Measurements from ENCODE around the gene ESR1.

Gene ESR1

DNA sequence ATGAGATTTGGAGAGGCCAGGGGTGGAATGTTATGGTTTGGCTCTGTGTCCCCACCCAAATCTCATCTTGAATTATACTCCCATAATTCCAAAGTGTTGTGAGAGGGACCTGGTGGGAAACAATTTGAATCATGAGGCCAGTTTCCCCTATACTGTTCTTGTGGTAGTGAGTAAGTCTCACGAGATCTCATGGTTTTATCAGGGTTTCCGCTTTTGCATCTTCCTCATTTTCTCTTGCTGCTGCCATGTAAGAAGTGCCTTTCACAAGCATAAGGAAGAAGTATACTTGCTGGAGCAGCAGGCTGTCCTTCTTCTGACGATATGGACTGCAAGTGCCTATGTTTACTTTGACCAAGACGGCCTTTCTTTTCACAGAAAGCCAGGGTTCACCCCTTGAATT, 270.5 kb downstream of the ESR1 start:
- no peak for TF ChIP-seq CTCF (conservative IDR thresholded peaks at IDR 0.05; ENCODE audit: low read depth, low read length)
- DNase-seq (ENCODE audit: low read depth) = no peak
- H3K4me3 ChIP-seq (ENCODE audit: low read length) = no peak overlapping the region

DNA sequence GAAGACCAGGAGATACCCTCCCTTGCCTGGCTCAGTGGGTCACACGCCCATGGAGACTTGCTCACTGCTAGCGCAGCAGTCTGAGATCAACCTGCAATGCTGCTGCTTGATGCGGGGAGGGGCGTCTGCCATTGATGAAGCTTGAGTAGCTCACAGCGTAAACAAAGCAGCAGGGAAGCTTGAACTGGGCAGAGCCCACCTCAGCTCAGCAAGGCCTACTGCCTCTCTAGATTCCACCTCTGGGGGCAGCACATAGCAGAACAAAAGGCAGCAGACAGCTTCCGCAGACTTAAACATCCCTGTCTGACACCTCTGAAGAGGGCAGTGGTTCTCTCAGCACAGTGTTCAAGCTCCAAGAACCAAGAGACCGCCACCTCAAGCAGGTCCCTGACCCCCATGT, 271.3 kb downstream of the ESR1 start:
- H3K4me3 ChIP-seq (ENCODE audit: low read length) = no peak overlapping the region
- TF ChIP-seq CTCF (conservative IDR thresholded peaks at IDR 0.05; ENCODE audit: low read depth, low read length) = peak; percentile 2
- no peak for DNase-seq (ENCODE audit: low read depth)

GRCh38 chr6:152085451-152085921, 278.0 kb downstream of the ESR1 start:
- H3K4me3 ChIP-seq (ENCODE audit: low read length) = no peak overlapping the region
- TF ChIP-seq CTCF (conservative IDR thresholded peaks at IDR 0.05; ENCODE audit: low read depth, low read length) = no peak
- DNase-seq (ENCODE audit: low read depth) = no peak

GRCh38 chr6:152086223-152086873, 278.9 kb downstream of the ESR1 start:
- no peak for DNase-seq (ENCODE audit: low read depth)
- TF ChIP-seq CTCF (conservative IDR thresholded peaks at IDR 0.05; ENCODE audit: low read depth, low read length) = no peak
- no peak overlapping the region for H3K4me3 ChIP-seq (ENCODE audit: low read length)

DNA sequence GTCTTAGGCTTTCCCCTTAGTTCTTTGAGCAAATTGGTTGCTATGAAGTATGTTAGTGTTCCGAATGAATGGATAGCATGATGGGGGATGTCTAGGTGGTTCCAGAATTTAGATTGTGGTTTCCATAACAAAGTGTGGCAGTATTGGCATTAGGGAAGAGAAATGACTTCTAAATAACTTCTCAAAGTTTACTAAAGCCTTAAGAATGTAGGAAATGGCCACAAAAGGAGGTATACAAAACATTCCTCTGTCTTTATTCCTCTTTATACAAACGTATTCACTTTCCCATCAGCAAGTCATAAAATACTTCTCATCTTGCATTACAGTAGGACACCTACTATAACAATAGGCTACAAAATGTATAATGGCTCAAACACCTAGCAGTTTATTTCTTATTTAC, 279.6 kb downstream of the ESR1 start:
- TF ChIP-seq CTCF (conservative IDR thresholded peaks at IDR 0.05; ENCODE audit: low read depth, low read length) = no peak
- DNase-seq (ENCODE audit: low read depth) = no peak
- H3K4me3 ChIP-seq (ENCODE audit: low read length) = no peak overlapping the region

DNA sequence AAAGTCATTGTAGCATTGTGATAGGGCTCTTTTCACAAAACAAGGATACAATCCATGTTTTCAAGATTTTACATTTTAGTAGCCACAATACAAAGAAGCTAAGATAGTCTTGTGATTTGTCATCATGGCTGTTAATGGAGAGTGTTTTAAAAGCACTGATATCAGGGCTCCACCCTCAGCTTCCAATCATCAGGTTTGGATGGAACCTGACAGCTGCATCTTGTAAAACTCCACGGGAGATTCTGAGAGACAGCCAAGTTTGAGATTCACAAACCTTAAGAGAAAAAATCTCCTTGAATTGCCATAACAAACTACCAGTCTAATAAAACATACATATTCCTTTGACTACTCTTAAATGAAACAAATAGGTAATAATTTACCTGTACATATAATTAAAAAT, 280.2 kb downstream of the ESR1 start:
- no peak for TF ChIP-seq CTCF (conservative IDR thresholded peaks at IDR 0.05; ENCODE audit: low read depth, low read length)
- H3K4me3 ChIP-seq (ENCODE audit: low read length) = no peak overlapping the region
- DNase-seq (ENCODE audit: low read depth) = no peak

- DNase-seq (ENCODE audit: low read depth) = no peak
- no peak overlapping the region for H3K4me3 ChIP-seq (ENCODE audit: low read length)
- no peak for TF ChIP-seq CTCF (conservative IDR thresholded peaks at IDR 0.05; ENCODE audit: low read depth, low read length)
Measured at GRCh38 chr6:152089992-152090391, 282.5 kb downstream of the ESR1 start.
